22Rv1 (cell line): Measurements from ENCODE around the gene ONECUT2.

Experiments used
- CTCF ChIP-seq: fragments of 450-650 bp; IDR thresholded peaks from 2 replicates; pipeline ENCODE4 v1.5.1; 2017; ENCODE audit warnings: mild to moderate bottlenecking
- ZFX ChIP-seq: fragments of 450-650 bp; IDR thresholded peaks from 2 replicates; pipeline ENCODE4 v1.6.1; 2017; ENCODE audit warnings: antibody characterized with exemption, borderline replicate concordance

GRCh38 chr18:57390044-57390443, 45.1 kb upstream of the ONECUT2 start:
- no peak for TF ChIP-seq CTCF
- TF ChIP-seq ZFX, result no peak
